Activated CD8-positive, alpha-beta T cell treated with anti-CD3 and anti-CD28 coated beads for 36 hours (primary cell): ENCODE measurements around the gene VAT1. TPM values are rescaled to one million over a fixed set of nuclear protein-coding genes. Genes with fewer than 3 reads are reported as not detected.
"Not testable (repeated sequence)": the region's sequence is repeated elsewhere in the genome, so short reads cannot be mapped to it uniquely, and the experiment has no call there.

Source experiments
- ATAC-seq: fragments of 200-7000 bp; cut with Tn5 transposase; one replicate; pipeline ENCODE4 v1.10.0; 2021; ENCODE audit warnings: mild to moderate bottlenecking, moderate library complexity
- CTCF ChIA-PET: fragments of 350-600 bp; sonication (Branson Sonifier 250); formaldehyde crosslinking; loops from one replicate; lab custom pipeline; 2021; ENCODE audit warnings: antibody characterized with exemption; lab: Charles Lee
- POLR2A ChIA-PET: fragments of 350-600 bp; sonication (Branson Sonifier 250); formaldehyde crosslinking; loops from one replicate; lab custom pipeline; 2021; ENCODE audit warnings: antibody characterized with exemption; lab: Charles Lee
- DNase-seq: peaks from one replicate; pipeline ENCODE4 v3.0.0-alpha.2; 2020
- H3K27ac Mint-ChIP-seq: one replicate; pipeline ENCODE4 v1.8.0; 2021; ENCODE audit warnings: mild to moderate bottlenecking, mixed read lengths
- H3K27me3 Mint-ChIP-seq: one replicate; pipeline ENCODE4 v1.8.0; 2021; ENCODE audit warnings: mixed read lengths
- H3K36me3 Mint-ChIP-seq: one replicate; pipeline ENCODE4 v1.8.0; 2021; ENCODE audit warnings: low read depth, mixed read lengths
- H3K4me1 Mint-ChIP-seq: one replicate; pipeline ENCODE4 v1.8.0; 2021; ENCODE audit warnings: low read depth, mixed read lengths
- H3K4me3 Mint-ChIP-seq: one replicate; pipeline ENCODE4 v1.8.0; 2021; ENCODE audit warnings: mild to moderate bottlenecking, moderate library complexity, mixed read lengths
- H3K9me3 Mint-ChIP-seq: one replicate; pipeline ENCODE4 v1.8.0; 2021; ENCODE audit warnings: mixed read lengths
- intact Hi-C: fragments of 100-400 bp; cut with micrococcal nuclease; formaldehyde crosslinking; loops from one replicate; pipeline ENCODE4 v1.10.0; 2022
- total RNA-seq, 2 experiments: library from RNA; stranded (reverse); gene quantifications; one replicate each; pipeline ENCODE4 v1.2.3, GENCODE V29; 2021
- TF ChIP-seq, protein P1 (sequence below): fragments of 200-600 bp; IDR thresholded peaks from one replicate; pipeline ENCODE4 v1.8.0; 2022; ENCODE audit warnings: antibody characterized with exemption, mild to moderate bottlenecking

The VAT1 gene
- total RNA-seq, 2 experiments from 2014 or later = 35.9 to 39.4 TPM

DNA sequence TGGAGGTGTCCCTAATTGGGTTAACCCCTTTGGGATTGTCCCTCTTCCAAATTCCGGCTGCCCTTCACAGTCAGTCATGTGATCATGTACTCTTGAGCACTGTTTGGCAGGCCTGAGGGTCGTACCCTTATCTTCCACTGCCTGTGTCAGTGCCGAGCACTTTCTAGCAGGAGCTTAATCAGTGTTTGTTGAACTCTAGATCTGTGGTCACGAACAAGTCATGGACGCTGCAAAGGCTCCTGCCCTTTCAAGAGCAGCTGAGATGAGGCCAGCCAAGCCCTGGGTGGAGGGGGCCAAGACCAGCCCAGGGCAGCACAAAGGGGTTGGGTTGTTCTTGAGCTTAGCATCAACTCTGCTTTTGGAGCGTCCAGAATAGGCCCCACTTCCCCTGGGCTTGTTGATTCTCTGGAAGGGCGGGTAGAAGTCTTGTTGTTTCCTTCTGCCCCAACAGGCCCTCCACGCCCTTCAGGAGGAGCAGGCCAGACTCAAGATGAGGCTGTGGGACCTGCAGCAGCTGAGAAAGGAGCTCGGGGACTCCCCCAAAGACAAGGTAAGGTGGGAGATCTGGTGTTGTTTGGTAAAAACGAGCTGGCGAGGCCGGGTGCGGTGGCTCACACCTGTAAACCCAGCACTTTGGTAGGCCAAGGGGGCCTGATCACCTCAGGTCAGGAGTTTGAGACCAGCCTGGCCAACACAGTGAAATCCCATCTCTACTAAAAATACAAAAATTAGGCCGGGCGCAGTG, 10.3 kb downstream of the VAT1 start:
- H3K36me3 Mint-ChIP-seq = peaks cover 6% of the 10 kb centered on the region
- H3K27me3 Mint-ChIP-seq = no peaks in the 10 kb centered on the region
- peaks cover 8% of the 10 kb centered on the region for H3K4me1 Mint-ChIP-seq
- H3K9me3 Mint-ChIP-seq = no peaks in the 10 kb centered on the region
- ChIA-PET CTCF (interaction anchor here (1.1 to 2.7 kb wide), 3 partner anchors 10 to 14 kb away, joined by 3 to 14 read pairs (median 6); partner anchors contain the start of gene RPL27), POLR2A (interaction anchor here (1.3 to 6.4 kb wide), 5 partner anchors 10 to 18 kb away, joined by 3 to 36 read pairs (median 10); partner anchors contain the start of genes RND2, RPL27 and VAT1)
- H3K4me3 Mint-ChIP-seq = no peak overlapping the region
- no peak for ATAC-seq
- intact Hi-C loops = loop anchor here (10.0 kb wide), 1 partner anchor 203 kb away; the partner anchor contains the start of gene TMEM106A
- TF ChIP-seq, protein P1, sequence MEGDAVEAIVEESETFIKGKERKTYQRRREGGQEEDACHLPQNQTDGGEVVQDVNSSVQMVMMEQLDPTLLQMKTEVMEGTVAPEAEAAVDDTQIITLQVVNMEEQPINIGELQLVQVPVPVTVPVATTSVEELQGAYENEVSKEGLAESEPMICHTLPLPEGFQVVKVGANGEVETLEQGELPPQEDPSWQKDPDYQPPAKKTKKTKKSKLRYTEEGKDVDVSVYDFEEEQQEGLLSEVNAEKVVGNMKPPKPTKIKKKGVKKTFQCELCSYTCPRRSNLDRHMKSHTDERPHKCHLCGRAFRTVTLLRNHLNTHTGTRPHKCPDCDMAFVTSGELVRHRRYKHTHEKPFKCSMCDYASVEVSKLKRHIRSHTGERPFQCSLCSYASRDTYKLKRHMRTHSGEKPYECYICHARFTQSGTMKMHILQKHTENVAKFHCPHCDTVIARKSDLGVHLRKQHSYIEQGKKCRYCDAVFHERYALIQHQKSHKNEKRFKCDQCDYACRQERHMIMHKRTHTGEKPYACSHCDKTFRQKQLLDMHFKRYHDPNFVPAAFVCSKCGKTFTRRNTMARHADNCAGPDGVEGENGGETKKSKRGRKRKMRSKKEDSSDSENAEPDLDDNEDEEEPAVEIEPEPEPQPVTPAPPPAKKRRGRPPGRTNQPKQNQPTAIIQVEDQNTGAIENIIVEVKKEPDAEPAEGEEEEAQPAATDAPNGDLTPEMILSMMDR = no peak
- no peak for DNase-seq
- no peak overlapping the region for H3K27ac Mint-ChIP-seq

DNA sequence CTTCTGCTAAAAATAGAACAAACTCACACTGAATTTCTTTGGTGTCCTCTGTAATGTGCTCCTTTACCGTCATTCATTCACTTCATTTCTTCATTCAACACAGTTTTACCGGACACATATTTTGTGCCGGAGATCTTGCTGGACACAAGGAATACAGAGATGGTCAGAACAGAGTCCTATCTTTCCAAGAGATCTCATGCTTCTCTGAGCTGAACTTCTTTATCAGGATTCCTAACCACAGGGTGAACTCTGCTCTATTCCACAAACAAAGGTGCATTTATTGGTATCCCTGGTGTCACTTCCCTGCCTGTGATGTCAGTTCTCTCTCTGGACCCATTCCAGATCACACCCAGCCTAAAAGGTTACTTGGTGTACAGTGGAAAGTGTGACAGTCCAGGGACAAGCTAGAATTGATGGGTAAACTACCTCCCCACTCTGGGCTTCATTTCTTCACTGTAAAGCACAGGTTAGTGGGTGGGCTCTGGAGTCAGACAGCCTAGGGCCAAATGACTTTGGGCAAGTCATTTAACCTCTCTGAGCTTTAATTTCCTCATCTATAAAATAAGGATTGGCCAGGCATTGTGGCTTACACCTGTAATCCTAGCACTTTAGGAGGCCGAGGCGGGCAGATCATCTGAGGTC, 11.4 kb downstream of the VAT1 start:
- Mint-ChIP-seq H3K9me3 (no peaks in the 10 kb centered on the region), H3K4me1 (peaks cover 11% of the 10 kb centered on the region), H3K36me3 (peaks cover 11% of the 10 kb centered on the region), H3K4me3 (no peak overlapping the region), H3K27ac (peak overlapping the region; percentile 34), H3K27me3 (no peaks in the 10 kb centered on the region)
- intact Hi-C loops = loop anchor here (10.0 kb wide), 1 partner anchor 204 kb away; the partner anchor contains the start of gene TMEM106A
- POLR2A ChIA-PET = interaction anchor here (1.0 to 6.4 kb wide), 6 partner anchors 8 to 304 kb away, joined by 3 to 36 read pairs (median 4); partner anchors contain the start of genes RND2 and RPL27
- DNase-seq (no peak), ATAC-seq (no peak)
- CTCF ChIA-PET = interaction anchor here (1.8 to 2.7 kb wide), 2 partner anchors 13 kb away, joined by 6 to 14 read pairs; partner anchors contain the start of gene RPL27
- TF ChIP-seq, protein P1 = no peak

DNA sequence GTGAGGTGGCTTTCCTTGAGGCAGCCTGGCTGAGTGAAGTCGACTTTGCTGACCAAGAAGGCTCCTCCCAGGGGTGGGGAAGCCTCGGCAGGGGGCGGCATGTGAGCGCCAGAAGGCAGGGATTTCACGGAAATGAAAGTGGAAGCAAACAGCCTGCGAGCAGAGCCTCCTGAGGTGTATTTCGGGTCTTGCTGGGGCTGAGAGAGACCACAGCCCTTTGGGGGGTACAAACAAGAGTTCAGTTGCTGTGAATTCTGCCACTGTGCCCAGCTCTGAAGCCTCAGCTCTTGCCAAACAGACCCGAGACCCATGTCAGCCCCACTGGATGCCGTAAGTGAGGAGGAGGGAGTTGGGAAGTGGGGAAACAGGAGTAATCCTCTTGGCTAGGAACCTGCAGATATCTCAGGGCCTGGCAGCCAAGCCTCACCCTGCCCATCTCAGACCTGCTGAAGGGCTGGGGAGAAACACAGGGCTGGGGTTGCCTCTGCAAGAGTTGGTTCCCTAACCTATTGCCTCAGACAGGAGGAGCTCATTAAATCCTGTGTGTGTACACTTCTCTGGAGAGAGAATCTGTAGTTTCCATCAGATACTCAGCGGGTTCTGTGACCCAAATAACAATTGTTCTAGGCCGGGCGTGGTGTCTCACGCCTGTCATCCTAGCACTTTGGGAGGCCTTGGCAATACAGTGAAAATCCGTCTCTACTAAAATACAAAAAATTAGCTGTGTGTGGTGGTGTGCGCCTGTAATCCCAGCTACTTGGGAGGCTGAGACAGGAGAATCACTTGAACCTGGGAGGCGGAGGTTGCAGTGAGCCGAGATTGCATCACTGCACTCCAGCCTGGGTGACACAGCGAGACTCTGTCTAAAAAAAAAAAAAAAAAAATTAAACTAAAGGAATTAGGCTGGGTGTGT, 15.3 kb downstream of the VAT1 start, which contains the start of gene IFI35:
TSS of gene IFI35 (plus strand) at position 146 of the 913 bp plus-strand sequence. CDS start at position 310, 164 bp downstream.
- H3K9me3 Mint-ChIP-seq = no peaks in the 10 kb centered on the region

DNA sequence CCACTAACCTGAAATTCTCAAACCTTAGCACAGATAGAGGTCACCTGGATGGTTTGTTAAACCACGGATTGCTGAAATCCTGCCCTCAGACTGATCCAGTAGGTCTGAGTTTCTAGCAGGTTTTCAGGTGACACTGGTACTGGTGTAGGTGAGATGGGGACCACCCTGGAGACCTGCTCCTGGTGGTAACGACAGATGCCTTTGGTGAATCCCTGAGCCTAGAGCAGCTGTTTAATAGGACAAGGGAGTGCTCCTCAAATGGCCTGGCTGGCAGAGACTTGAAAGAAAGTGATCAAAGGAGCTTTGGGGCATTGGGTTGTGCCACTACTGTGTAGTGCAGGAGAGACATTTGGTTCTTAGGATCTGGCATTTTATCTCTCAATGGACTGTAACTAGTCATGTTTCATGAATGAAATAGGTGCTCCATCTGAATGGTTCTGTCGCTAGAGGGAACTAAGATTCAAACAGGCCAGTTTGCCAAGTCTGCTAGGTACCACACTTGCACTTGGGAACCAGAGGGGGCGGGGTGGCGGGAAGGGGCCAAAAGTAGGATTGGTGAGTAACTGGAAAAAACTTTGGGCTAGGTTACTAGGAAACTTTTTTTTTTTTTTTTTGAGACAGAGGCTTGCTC, 18.5 kb downstream of the VAT1 start:
- TF ChIP-seq, protein P1 = no peak
- H3K36me3 Mint-ChIP-seq = peaks cover 56% of the 10 kb centered on the region
- H3K27ac Mint-ChIP-seq = peak overlapping the region; percentile 67
- DNase-seq (no peak), ATAC-seq (no peak)
- peaks cover 26% of the 10 kb centered on the region for H3K4me1 Mint-ChIP-seq
- H3K4me3 Mint-ChIP-seq = no peak overlapping the region
- POLR2A ChIA-PET = interaction anchor here (3.5 kb wide), 1 partner anchor 11 kb away, joined by 13 read pairs; no protein-coding TSS in a partner anchor
- CTCF ChIA-PET = no interaction called here
- H3K27me3 Mint-ChIP-seq = no peaks in the 10 kb centered on the region
- intact Hi-C loops = no loop called here
- no peaks in the 10 kb centered on the region for H3K9me3 Mint-ChIP-seq

More for the DNA sequence above, 15.3 kb downstream of the VAT1 start, which contains the start of gene IFI35:
- peaks cover 31% of the 10 kb centered on the region for H3K36me3 Mint-ChIP-seq
- peaks cover 20% of the 10 kb centered on the region for H3K4me1 Mint-ChIP-seq
- POLR2A ChIA-PET = interaction anchor here (0.5 to 3.2 kb wide), 13 partner anchors 8 to 687 kb away, joined by 3 to 28 read pairs (median 4); partner anchors contain the start of genes NBR1, RND2, RPL27 and VAT1
- CTCF ChIA-PET = interaction anchor here (0.7 to 3.2 kb wide), 4 partner anchors 9 to 197 kb away, joined by 3 to 21 read pairs (median 3); partner anchors contain the start of genes RND2 and RPL27
- DNase-seq (peak; percentile 93), ATAC-seq (peak; percentile 98)
- intact Hi-C loops = no loop called here
- TF ChIP-seq, protein P1 = no peak
- no peaks in the 10 kb centered on the region for H3K27me3 Mint-ChIP-seq
- H3K4me3 Mint-ChIP-seq = peak within 1 kb of the TSS; percentile 95
- H3K27ac Mint-ChIP-seq = peak within 1 kb of the TSS; percentile 99

DNA sequence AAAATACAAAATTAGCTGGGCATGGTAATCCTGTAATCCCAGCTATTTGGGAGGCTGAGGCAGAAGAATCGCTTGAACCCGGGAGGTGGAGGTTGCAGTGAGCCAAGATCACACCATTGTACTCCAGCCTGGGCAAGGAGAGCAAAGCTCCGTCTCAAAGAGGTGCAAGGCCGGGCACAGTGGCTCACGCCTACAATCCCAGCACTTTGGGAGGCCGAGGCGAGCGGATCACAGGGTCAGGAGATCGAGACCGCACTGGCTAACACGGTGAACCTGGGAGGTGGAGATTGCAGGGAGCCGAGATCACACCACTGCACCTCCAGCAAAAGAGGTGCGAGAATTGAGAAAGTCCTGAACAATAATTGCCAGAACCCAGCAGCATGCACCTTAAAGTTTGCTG, 21.3 kb downstream of the VAT1 start:
- Mint-ChIP-seq H3K4me1 (peaks cover 33% of the 10 kb centered on the region), H3K4me3 (peak overlapping the region; percentile 29), H3K27ac (peak overlapping the region; percentile 72), H3K36me3 (peaks cover 53% of the 10 kb centered on the region)
- ChIA-PET CTCF (interaction anchor here (1.1 kb wide), 1 partner anchor 20 kb away, joined by 3 read pairs; no protein-coding TSS in a partner anchor), POLR2A (interaction anchor here (1.4 to 3.5 kb wide), 5 partner anchors 10 to 208 kb away, joined by 3 to 14 read pairs (median 7); partner anchors contain the start of gene VAT1)
- DNase-seq, H3K9me3 Mint-ChIP-seq, intact Hi-C loops, ATAC-seq, H3K27me3 Mint-ChIP-seq: not testable (repeated sequence)
